Measurements from ENCODE around the gene TAAR9.
"Not testable (repeated sequence)": the region's sequence is repeated elsewhere in the genome, so short reads cannot be mapped to it uniquely, and the experiment has no call there.

The TAAR9 gene

GRCh38 chr6:132513831-132514545, 24.1 kb upstream of the TAAR9 start:
- no peak for DNase-seq (ENCODE audit: low read depth in 2 of 3, low spot score in 2 of 3)

GRCh38 chr6:132515386-132515785, 22.7 kb upstream of the TAAR9 start:
- no peak for DNase-seq (ENCODE audit: low read depth in 2 of 3, low spot score in 2 of 3)

GRCh38 chr6:132520953-132521352, 17.1 kb upstream of the TAAR9 start:
- no peak for DNase-seq (ENCODE audit: low read depth in 2 of 3, low spot score in 2 of 3)

- no peak for DNase-seq (ENCODE audit: low read depth in 2 of 3, low spot score in 2 of 3)
Measured at GRCh38 chr6:132524646-132525045, 13.4 kb upstream of the TAAR9 start.

- no peak for DNase-seq (ENCODE audit: low read depth in 2 of 3, low spot score in 2 of 3)
Measured at GRCh38 chr6:132525866-132526265, 12.2 kb upstream of the TAAR9 start.

GRCh38 chr6:132526461-132526860, 11.6 kb upstream of the TAAR9 start:
- no peak for DNase-seq (ENCODE audit: low read depth in 2 of 3, low spot score in 2 of 3)

GRCh38 chr6:132527791-132528190, 10.3 kb upstream of the TAAR9 start:
- DNase-seq (ENCODE audit: low read depth in 2 of 3, low spot score in 2 of 3) = no peak

GRCh38 chr6:132530293-132530974, 7.6 kb upstream of the TAAR9 start:
- peak in 2 of 3 experiments; percentile 22 to 52 for DNase-seq (ENCODE audit: low read depth in 2 of 3, low spot score in 2 of 3)

- not testable (repeated sequence) for DNase-seq (ENCODE audit: low read depth in 2 of 3, low spot score in 2 of 3)
Measured at GRCh38 chr6:132534546-132534945, 3.5 kb upstream of the TAAR9 start.

GRCh38 chr6:132537145-132537544, 932 bp upstream of the TAAR9 start:
- DNase-seq (ENCODE audit: low read depth in 2 of 3, low spot score in 2 of 3) = no peak

GRCh38 chr6:132544826-132545225, 6.7 kb downstream of the TAAR9 start:
- no peak for DNase-seq (ENCODE audit: low read depth in 2 of 3, low spot score in 2 of 3)

- no peak for DNase-seq (ENCODE audit: low read depth in 2 of 3, low spot score in 2 of 3)
Measured at GRCh38 chr6:132548746-132549463, 10.8 kb downstream of the TAAR9 start.

- no peak for DNase-seq (ENCODE audit: low read depth in 2 of 3, low spot score in 2 of 3)
Measured at GRCh38 chr6:132551214-132551613, 13.1 kb downstream of the TAAR9 start.

- DNase-seq (ENCODE audit: low read depth in 2 of 3, low spot score in 2 of 3) = no peak
Measured at GRCh38 chr6:132552372-132552771, 14.3 kb downstream of the TAAR9 start, which contains the start of gene TAAR8. Gene TAAR8, plus strand, starts transcription at chr6:132552672. Its CDS starts 21 bp downstream, at chr6:132552693.

GRCh38 chr6:132560087-132560486, 22.0 kb downstream of the TAAR9 start:
- DNase-seq (ENCODE audit: low read depth in 2 of 3, low spot score in 2 of 3) = not testable (repeated sequence)

- no peak for DNase-seq (ENCODE audit: low read depth in 2 of 3, low spot score in 2 of 3)
Measured at GRCh38 chr6:132566404-132566803, 28.3 kb downstream of the TAAR9 start.

GRCh38 chr6:132567566-132567965, 29.5 kb downstream of the TAAR9 start:
- DNase-seq (ENCODE audit: low read depth in 2 of 3, low spot score in 2 of 3) = no peak

- no peak for DNase-seq (ENCODE audit: low read depth in 2 of 3, low spot score in 2 of 3)
Measured at GRCh38 chr6:132568611-132569010, 30.5 kb downstream of the TAAR9 start.

GRCh38 chr6:132569170-132569569, 31.1 kb downstream of the TAAR9 start:
- DNase-seq (ENCODE audit: low read depth in 2 of 3, low spot score in 2 of 3) = no peak

GRCh38 chr6:132570221-132570777, 32.2 kb downstream of the TAAR9 start, which contains the start of gene TAAR6:
Gene TAAR6, plus strand, starts transcription at chr6:132570322. Its CDS starts 0 bp downstream, at chr6:132570322.
- DNase-seq (ENCODE audit: low read depth in 2 of 3, low spot score in 2 of 3) = no peak

GRCh38 chr6:132571774-132572173, 33.7 kb downstream of the TAAR9 start:
- no peak for DNase-seq (ENCODE audit: low read depth in 2 of 3, low spot score in 2 of 3)

Measured in activated CD8-positive, alpha-beta memory T cell treated with anti-CD3 and anti-CD28 coated beads for 48 hours (primary cell).